Left colon (tissue), 2 donors: ENCODE measurements around the gene CBLN4. TPM values are rescaled to one million over a fixed set of nuclear protein-coding genes. Genes with fewer than 3 reads are reported as not detected.
A peak's percentile ranks its signal among the peaks of the same experiment; 100 is the strongest.

Experiments used
- ATAC-seq: fragments of 200-7000 bp; cut with Tn5 transposase; one replicate; pipeline ENCODE4 v1.9.1; 2020; ENCODE audit warnings: mild to moderate bottlenecking, moderate library complexity
- DNase-seq, 2 donors: peaks; one replicate each; pipeline ENCODE4 v3.0.0-alpha.2; 2020
- intact Hi-C, 2 donors: fragments of 100-400 bp; cut with DNase I in 1 of 2; cut with micrococcal nuclease in 1 of 2; formaldehyde crosslinking; loops; one replicate each; pipeline versions ENCODE4 v1.11.2 to v1.14.0; 2022; cut with DNase I, micrococcal nuclease
- long read RNA-seq: library from polyadenylated mRNA; unstranded; transcript quantifications from one replicate; pipeline ENCODE4 v2.0.0, GENCODE V29; 2021
- total RNA-seq, 2 donors: library from RNA; stranded (reverse); fragmentation: NEBNext Ultra II Directional; extraction: Animal tissue kit (Norgen Biotek cat#: 25700); gene quantifications; one replicate each; pipeline ENCODE4 v1.2.1, GENCODE V29; 2021
- donor health status: DM: no; HTN: no; CAD: no.
- donor health status: DM: yes; HTN: yes; CAD: no.

The CBLN4 gene
- under 1 TPM in 1 of 2 donors, not detected in 1; 0.20 TPM for total RNA-seq
- long read RNA-seq, result 0 reads

DNA sequence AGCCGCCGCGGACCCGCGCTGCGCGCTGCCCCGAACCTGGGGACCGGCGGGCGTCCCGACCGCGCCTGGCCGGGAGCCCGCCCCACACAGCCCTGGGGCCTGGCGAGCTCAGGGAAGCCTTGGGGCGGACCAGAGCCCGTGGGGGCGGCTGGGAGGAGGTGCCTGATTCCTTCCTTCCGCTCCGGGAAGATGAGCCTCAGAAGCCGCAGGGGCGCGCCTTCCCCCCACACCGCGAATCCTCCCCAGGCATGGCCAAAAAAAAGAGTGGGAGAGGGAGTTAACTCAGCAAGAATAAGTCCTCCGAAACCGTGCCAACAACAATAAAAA lies at the start of gene CBLN4:
CBLN4 (minus strand) TSS at position 131 of the 327 bp plus-strand sequence. CDS start 1,348 bp downstream, outside the sequence.
- intact Hi-C loops, result no loop called here
- no peak for DNase-seq
- ATAC-seq, result no peak

DNA sequence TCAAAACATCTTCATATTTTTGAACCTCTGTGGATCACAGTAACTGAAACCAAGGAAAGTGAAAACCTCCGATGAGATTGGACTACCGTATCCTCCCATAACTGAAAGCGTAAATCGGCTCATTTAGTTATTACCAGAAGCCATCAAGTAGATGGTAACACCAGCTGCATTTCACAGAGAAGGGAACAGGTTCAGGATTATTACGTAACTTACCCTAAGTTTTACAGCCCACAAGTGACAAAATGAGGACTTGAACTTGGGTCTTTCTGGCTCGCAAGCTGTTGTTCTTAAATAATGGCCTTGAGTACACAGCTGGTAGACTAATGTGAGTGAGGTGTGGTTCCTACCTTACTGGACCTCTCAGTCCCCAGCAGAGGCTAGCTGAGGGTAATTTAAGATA lies 37.9 kb upstream of the CBLN4 start:
- intact Hi-C loops, result no loop called here
- ATAC-seq (no peak), DNase-seq (no peak)

DNA sequence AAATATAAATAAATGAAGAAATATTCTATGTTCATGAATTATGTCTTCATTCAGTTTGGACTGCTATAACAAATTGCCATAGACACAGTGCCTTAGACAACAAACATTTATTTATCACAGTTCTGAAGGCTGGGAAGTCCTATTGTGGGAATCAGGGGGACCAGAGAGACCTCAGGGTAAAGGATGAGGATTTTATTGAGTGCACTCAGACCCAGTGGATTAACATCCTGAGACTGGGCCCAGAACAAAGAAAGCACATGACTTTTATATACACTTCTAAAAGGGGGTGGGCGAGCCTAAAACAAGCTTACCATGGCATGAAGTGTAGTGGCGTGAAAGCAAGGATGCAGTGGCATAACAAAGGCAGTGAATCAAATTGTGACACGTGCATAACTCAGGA lies 26.9 kb upstream of the CBLN4 start:
- no peak for DNase-seq
- intact Hi-C loops, result no loop called here
- ATAC-seq, result no peak

DNA sequence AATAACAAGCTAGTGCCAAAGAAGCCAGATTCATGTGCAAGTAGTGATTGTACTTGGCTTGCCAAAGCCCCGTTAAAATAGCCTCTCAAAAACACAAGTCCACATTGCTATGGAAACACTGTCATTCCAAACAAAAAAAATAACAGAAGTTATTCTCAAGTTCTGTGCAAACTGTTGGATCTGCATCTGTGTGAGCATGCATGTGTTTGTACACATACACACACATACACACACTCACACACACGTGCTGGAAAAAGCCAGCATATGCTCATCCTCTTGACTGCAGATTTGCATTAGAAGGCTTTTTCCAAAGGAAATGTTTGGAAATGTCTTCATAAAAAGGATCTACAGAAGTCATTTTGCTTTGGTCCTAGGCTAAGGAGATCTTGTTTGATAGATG lies 13.4 kb upstream of the CBLN4 start:
- ATAC-seq (no peak), DNase-seq (no peak)
- intact Hi-C loops, result no loop called here

DNA sequence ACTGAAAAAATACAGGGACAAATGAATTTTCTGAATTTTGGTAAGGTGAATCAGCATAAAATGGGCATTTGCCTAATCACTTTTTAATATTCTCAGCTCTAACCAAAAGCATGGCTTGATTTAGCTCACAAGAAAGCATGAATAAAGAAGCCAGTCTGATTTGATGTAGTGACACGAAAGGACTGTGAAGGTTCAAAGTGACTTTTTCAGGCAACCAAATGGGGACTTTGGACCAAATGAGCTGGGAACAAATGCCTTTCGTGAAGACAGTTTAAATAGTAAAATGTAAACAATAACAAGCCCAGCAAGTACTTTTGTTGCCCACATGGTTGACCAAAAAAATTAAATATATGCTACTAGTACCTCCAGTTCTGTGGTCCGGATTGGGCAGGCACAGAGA lies 12.9 kb upstream of the CBLN4 start:
- intact Hi-C loops, result no loop called here
- DNase-seq, result no peak
- no peak for ATAC-seq

DNA sequence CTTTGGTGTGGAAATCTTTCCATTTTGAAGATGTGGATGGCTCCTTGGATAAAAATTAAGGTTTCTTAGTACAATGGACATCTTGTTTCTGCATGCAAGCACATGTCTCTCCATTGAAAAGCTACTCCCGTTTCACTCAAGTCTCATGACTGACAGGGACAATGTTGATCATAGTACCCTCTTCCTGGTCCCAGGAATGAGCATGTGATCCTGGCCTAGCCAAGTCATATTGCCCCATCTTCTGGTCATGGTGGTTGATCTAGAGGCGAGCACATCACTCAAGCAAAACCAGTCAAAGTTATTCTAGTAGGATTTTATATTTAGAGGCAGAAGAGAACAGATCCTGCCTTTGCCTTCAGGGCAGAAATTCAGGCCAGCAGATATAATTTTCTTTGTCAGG lies 12.2 kb upstream of the CBLN4 start:
- DNase-seq, result no peak
- intact Hi-C loops, result no loop called here
- ATAC-seq, result no peak

DNA sequence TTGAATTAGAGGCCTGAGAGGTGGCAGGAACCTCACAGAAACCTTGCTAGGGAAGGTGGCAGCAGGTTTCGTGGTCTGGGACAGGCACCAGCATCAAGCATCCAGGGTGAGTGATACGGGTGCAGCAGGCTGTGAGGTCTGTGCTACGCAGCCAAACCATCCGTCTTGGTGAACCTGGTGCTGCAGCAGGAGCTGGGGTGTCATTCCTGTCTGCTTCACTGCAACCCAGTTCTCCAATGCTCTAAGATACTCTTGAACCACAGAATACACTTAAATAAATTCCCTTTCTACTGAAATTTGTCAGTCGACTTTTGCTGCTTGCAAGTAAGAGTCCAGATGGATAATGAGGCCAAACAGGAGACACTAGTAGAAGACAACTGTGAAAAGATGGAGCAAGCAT lies 9.7 kb upstream of the CBLN4 start:
- intact Hi-C loops, result no loop called here
- DNase-seq, result no peak
- no peak for ATAC-seq

DNA sequence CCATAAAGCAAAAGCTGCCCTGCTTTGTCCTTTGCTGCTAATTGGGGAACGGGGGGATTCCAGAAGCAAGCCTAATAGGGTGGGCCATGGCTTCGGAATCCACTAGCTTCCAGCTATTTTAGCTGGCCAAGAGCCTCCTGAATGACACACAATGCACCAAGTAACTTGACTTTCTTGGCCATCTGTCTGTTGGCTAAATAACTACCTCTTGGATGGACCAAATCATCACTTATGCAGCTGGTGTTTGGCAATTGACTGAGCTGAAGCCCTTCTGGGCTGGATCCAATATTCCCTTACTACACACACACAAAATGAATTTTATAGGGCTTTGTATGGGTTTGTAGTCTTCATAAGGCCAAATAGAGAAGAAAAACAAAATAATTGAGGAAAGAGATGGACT lies 8.8 kb upstream of the CBLN4 start:
- no peak for ATAC-seq
- intact Hi-C loops, result no loop called here
- DNase-seq, result no peak

DNA sequence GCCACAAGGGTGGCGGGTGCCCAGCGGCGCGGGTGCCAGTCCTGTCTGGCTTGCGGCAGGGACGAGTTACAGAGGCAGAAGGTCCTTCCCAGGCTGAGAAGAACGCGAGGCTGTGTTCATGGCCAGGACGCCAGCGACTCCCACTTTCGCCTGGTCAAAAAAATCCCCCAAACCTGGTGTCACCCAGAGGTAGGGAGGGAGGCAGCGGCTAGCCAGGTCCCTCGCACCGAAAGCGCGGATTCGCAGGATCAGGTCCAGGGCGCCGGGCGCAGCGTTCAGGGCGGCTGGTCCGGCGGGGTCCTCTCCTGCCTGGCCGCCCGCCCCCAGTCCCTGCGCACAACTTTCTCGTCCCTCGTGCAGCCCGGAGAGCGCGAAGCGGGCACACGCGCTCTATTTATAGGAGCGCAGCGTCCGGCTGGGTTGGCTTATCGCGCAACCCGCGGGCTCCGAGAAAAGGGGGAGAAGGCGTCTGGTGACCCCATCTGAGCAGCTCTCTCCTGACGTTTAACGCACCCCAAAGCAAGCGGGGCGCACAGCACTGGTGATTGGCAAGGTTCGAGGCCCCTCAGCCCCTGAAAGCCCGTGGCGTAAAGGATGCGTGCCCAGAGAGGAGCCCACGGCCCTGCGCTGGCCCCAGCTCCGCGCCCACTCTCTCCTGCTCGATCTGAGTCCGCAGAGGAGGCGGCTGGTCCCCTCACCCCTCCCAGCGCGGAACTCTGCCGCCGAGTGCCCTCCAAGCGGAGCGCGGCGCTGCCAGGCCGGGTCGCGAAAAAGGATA lies 519 bp downstream of the CBLN4 start:
- intact Hi-C loops, result no loop called here
- DNase-seq (no peak), ATAC-seq (no peak)

DNA sequence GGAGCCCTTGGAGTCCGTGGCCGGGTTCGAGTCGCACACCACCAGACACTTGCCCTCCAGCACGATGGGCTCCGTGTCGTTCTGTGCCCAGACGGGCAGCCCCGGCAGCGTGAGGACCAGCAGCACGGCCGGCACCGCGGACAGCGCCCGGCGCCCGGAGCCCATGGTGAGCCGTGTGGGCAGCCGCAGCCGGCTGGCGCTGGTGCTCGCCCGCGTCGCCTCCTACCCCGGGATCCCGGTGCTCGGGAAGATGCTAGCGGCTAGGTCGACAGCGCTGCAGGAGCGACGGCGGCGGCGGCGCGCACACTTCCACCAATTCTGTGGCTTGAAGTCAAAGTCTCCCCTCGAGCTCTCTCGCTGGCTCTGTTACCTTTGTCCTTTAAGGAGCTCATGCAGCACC lies 1.3 kb downstream of the CBLN4 start:
- intact Hi-C loops, result no loop called here
- peak; percentile 73 for ATAC-seq
- peak in 1 of 2 donors; percentile 18 for DNase-seq

DNA sequence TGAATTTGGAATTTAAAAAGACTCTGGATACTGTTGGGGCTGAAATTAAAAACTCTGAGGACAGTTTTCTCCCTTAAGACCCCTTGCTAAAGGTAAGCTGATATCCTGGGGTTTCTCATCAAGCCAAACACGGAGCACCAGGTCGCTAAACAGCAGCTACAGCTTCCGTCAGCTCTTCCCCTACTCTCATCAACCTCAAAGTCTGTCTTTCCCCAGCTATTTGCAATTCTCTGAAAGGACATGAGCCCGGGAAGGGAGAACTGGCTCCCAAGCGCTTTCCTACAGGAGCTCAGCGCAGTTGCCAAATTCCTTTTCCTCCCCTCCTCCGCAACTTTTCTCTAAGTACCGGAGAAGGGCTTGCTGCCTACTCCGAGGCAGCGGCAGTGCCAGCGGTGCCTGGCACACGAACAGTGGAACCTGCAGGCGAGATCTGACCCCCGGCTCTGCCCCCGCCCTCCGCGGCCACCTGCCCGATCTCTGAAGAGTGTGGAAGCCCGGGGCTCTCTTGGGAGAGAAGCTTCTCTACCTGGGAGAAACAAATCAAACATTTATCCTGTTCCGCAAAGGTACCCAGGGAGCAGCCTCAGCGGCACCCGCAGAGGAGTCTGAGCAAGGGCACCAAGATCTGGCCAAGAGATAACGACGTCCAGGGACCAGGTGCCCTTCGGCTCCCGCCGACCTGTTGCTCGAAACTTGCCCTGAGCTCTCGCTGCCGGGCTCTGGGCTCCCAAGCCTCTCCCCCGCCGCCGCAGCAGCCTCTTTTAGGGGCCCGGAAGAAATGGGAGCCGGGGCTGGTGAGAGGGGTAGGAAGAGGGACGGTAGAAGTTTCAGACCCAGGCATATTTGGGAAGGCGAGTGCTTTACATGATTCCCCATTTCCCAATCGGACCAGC lies 2.2 kb downstream of the CBLN4 start:
- intact Hi-C loops, result no loop called here
- ATAC-seq (no peak), DNase-seq (no peak)

DNA sequence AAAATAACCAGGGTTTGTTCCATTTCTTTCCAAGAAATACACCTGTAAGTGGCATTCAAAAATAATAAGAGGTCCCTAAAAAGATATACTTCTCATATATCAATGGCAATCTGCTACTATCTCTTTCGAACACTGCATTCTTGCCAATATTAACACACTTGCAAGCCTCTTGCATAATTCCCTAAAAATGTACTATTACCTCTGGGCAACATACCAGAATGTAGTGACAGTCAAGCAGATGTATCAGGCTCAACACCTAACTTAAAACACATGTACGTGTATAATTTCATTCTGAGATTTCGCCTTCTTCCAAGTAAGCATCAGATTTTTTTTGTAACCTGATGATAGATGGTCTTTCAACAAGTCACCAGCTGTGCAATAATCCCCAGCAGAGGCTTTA lies 3.4 kb downstream of the CBLN4 start:
- no peak for ATAC-seq
- intact Hi-C loops, result no loop called here
- DNase-seq, result no peak

DNA sequence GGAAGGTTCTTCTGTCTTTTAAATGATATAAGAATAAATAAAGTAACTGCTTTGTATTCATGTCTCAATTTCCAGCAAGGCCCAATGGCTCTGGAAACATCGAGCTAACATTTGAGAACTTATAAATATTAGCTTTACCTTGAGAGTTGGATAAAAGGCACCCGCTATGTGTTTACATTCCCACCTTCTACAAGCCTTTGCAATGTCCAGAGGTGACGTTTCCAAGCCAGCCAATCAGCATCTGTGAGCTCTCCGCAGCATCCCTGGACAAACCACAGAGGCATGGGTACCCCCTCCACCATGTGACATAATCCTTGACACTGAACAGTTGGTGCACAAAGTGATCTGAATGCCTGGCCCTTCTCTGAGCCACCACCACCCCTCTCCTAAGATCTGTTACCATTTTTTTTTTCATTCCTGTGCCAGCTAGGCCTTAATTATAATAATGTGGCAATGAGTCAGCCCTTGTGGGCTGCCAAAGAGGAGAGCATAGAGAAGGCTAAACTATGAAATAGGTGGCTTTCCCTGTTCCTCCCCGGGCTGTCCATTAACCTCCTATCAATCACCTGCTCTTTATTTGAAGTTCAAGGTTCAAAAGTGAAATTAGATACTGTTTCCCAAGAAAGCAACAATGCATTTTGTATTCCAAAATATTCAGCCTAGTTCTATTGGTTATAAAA lies 4.1 kb downstream of the CBLN4 start:
- ATAC-seq (peak; percentile 67), DNase-seq (no peak)

DNA sequence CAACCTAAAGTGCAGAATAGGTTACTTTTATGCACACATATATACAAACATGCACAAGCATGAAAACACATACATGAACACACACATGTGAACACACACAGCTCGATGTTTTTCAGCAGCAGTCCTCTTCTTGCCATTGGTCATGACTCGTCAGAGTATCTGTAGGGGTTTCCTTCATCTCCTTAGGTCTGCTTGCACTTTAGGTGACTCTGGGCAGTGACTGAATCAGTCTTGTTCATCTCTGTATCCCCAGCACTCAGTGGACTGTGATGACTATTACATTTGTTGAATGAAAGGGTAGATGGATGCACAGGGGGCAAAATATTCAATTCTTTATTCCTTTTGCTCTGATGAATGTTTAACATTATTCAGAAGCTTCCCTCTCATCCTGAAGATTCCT lies 26.8 kb downstream of the CBLN4 start:
- DNase-seq, result no peak
- no peak for ATAC-seq
- intact Hi-C loops, result no loop called here

More for the DNA sequence above, 4.1 kb downstream of the CBLN4 start:
- intact Hi-C loops, result no loop called here

DNA sequence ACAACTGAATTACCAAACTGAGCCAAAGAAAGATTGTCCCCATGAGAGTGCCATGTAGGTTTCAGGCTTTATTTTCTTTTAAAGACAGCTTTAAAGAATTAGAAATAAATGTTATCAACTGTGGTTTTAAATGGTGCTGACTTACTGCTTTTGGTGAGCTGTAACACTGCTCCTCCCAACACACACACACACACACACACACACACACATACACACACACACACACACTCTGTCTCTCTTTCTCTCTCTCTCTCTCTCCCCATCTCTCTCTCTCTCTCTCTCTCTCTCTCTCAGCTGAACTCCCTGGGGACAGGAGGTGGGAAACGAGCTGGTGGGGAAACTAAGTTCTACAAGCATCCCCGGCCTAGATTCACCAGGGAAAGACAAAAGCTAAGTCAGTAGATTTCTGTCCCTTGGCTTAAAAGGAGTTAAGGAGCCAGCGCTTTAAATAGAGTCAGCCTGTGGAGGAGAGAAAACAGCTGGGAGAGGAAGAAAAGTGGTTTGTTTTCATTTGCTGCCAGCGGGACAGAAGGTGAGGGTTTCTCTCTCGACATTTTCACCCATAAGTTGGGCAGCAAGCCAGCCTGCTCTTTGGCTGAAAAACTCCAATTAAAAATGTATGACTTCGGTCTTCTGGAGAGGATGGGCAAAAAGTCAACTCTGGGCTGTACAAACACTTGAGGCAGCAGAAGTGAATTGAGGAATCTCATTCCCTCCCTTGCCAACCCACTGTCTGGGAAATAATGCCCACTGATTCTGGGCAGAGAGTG lies 27.4 kb downstream of the CBLN4 start:
- intact Hi-C loops, result no loop called here
- ATAC-seq, result no peak
- no peak for DNase-seq

DNA sequence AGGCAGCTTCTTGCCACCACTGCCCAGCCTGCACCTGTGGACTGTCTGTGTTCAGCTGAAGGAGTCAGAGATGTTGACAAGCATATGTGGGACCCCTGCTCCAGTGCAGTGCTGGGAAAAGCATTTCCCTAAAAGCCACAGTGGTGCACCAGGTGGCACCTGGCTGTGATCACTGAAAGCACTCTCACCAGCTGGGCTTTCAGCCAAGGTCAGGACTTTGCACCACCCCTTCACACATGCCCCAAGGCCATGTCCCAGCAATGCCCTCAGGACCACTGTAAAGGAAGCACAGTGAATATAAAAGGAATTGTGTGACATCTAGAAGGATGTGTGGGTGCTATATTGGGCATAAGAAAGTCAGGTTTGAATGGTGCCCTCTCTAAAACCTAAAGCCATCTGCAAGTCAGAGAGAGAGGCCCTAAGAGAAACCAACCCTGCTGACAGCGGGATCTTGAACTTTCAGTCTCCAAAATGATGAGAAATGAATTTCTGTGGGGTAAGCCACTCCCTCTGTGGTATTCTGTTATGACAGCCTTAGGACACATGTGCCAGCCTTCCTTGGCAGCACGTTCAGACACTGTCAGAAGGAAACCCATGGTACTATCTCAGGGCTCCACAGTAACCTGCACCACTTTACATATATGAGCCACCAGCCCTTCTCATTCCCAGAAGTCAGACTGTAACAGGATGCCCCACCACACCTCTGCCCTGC lies 30.7 kb downstream of the CBLN4 start:
- ATAC-seq (no peak), DNase-seq (no peak)
- intact Hi-C loops, result no loop called here

DNA sequence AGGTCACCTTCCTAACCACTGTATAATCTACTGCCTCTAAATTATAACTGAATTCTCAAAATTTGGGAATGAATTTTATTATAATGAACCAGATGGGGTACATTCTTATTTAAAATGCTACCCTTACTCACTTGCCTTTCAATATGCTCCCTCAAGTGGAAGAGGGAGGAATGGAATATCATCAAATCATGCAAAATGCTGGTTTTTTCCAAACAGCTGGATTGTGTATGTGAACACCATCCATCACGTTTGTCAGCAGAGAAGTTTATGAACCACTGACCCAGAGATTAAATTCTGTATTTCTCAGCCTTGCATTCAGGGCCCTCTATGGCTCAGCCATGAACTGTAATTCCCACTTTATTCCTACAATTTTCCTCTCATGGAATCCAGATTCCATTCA lies 40.5 kb downstream of the CBLN4 start:
- DNase-seq (no peak), ATAC-seq (no peak)
- intact Hi-C loops, result no loop called here
